ENCODE data around the gene CPNE7.

The CPNE7 gene

DNA sequence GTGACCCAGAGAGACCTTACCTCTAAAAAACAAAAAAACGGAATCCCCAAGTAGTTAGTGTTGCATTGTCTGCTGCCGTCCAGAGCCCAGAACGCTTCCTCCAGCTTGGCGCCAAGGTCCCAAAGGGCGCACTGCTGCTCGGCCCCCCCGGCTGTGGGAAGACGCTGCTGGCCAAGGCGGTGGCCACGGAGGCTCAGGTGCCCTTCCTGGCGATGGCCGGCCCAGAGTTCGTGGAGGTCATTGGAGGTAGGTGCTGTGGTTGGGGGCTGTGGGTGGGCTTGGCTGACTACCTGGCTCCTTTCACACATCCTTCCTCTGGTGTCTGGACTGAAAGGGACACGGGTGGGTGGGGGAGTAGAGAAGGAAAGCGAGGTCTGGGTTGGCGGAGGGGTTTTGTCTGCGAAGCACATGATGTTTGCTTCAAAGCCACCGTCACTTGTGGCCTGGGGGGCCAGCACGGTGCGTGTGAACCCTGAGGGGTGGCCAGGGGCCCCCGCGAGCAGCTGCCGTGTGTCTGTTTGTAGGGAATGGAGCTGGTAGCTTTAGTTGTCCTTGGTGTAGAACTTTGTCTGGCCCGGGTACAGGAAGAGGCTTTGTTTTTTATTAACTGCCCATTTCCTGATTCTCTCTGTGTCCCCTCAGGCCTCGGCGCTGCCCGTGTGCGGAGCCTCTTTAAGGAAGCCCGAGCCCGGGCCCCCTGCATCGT lies 43.6 kb upstream of the CPNE7 start:
- no peak overlapping the region for H3K27ac ChIP-seq (replicated peaks)
- TF ChIP-seq, protein P1, sequence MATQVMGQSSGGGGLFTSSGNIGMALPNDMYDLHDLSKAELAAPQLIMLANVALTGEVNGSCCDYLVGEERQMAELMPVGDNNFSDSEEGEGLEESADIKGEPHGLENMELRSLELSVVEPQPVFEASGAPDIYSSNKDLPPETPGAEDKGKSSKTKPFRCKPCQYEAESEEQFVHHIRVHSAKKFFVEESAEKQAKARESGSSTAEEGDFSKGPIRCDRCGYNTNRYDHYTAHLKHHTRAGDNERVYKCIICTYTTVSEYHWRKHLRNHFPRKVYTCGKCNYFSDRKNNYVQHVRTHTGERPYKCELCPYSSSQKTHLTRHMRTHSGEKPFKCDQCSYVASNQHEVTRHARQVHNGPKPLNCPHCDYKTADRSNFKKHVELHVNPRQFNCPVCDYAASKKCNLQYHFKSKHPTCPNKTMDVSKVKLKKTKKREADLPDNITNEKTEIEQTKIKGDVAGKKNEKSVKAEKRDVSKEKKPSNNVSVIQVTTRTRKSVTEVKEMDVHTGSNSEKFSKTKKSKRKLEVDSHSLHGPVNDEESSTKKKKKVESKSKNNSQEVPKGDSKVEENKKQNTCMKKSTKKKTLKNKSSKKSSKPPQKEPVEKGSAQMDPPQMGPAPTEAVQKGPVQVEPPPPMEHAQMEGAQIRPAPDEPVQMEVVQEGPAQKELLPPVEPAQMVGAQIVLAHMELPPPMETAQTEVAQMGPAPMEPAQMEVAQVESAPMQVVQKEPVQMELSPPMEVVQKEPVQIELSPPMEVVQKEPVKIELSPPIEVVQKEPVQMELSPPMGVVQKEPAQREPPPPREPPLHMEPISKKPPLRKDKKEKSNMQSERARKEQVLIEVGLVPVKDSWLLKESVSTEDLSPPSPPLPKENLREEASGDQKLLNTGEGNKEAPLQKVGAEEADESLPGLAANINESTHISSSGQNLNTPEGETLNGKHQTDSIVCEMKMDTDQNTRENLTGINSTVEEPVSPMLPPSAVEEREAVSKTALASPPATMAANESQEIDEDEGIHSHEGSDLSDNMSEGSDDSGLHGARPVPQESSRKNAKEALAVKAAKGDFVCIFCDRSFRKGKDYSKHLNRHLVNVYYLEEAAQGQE (IDR thresholded peaks at IDR 0.05; ENCODE audit: insufficient replicate concordance, low read depth) = no peak
- TF ChIP-seq, protein P2, sequence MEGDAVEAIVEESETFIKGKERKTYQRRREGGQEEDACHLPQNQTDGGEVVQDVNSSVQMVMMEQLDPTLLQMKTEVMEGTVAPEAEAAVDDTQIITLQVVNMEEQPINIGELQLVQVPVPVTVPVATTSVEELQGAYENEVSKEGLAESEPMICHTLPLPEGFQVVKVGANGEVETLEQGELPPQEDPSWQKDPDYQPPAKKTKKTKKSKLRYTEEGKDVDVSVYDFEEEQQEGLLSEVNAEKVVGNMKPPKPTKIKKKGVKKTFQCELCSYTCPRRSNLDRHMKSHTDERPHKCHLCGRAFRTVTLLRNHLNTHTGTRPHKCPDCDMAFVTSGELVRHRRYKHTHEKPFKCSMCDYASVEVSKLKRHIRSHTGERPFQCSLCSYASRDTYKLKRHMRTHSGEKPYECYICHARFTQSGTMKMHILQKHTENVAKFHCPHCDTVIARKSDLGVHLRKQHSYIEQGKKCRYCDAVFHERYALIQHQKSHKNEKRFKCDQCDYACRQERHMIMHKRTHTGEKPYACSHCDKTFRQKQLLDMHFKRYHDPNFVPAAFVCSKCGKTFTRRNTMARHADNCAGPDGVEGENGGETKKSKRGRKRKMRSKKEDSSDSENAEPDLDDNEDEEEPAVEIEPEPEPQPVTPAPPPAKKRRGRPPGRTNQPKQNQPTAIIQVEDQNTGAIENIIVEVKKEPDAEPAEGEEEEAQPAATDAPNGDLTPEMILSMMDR (IDR thresholded peaks at IDR 0.05; ENCODE audit: insufficient read depth, low read length) = no peak
- TF ChIP-seq GABPA (IDR thresholded peaks at IDR 0.05; ENCODE audit: low read depth) (no peak), SPI1 (IDR thresholded peaks at IDR 0.05; ENCODE audit: borderline replicate concordance, low read depth) (no peak), POLR2AphosphoS5 (IDR thresholded peaks at IDR 0.05; ENCODE audit: low read depth) (no peak)
- no peak overlapping the region for H3K4me3 ChIP-seq (replicated peaks; ENCODE audit: insufficient read depth, low read length)
- no peaks in the 10 kb centered on the region for H3K27me3 ChIP-seq (ENCODE audit: insufficient read depth, poor library complexity, severe bottlenecking)
- no peak for DNase-seq (ENCODE audit: low read depth in 1 of 2, low spot score in 1 of 2)

DNA sequence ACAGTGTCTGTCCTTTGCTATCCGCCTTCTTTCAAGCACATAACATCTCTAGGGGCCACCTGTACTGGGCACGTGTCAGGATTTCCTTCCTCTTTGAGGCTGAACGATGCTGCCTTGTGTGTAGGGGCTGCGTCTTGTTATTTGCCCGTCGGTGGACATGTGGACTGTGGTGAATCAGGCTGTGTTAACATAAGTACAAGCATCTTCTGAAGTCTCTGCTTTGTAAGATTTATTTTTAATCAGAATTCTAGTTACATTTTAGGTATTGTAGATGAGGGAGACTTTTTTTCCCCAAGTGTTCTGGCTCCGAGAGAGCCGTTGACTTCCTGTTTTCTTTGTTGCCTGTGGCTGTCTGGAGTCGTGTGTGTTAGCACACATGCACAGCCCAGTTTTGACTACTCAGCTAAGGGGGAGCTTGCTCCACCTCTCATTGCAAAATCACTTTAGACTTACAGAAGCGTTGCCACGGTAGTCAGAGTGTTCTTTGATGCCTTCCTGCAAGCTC lies 41.3 kb upstream of the CPNE7 start:
- H3K27ac ChIP-seq (replicated peaks) = peak overlapping the region; percentile 88
- TF ChIP-seq GABPA (IDR thresholded peaks at IDR 0.05; ENCODE audit: low read depth) = no peak
- peak; percentile 50; the same call in 1 of the 2 replicates for TF ChIP-seq POLR2AphosphoS5 (IDR thresholded peaks at IDR 0.05; ENCODE audit: low read depth)
- TF ChIP-seq SPI1 (IDR thresholded peaks at IDR 0.05; ENCODE audit: borderline replicate concordance, low read depth) = peak; percentile 87
- TF ChIP-seq, protein P2 (IDR thresholded peaks at IDR 0.05; ENCODE audit: insufficient read depth, low read length) = no peak
- TF ChIP-seq, protein P1 (IDR thresholded peaks at IDR 0.05; ENCODE audit: insufficient replicate concordance, low read depth) = no peak
- H3K4me3 ChIP-seq (replicated peaks; ENCODE audit: insufficient read depth, low read length) = no peak overlapping the region
- DNase-seq (ENCODE audit: low read depth in 1 of 2, low spot score in 1 of 2) = peak; percentile 70 to 91
- H3K27me3 ChIP-seq (ENCODE audit: insufficient read depth, poor library complexity, severe bottlenecking) = no peaks in the 10 kb centered on the region

DNA sequence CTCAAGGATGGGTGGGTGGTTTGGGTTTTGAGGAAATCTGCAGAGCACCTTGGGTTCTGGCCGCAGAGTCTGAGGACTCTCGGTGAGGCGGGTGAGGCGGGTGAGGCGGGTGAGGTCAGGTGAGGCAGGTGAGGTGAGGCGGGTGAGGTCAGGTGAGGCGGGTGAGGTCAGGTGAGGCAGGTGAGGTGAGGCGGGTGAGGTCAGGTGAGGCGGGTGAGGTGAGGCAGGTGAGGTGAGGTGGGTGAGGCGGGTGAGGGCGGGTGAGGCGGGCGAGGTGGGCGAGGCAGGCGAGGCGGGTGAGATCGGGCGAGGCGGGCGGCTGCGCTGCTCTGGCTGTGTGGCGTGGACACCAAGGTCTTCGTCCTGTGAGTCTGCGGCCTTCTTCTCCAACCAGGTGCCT lies 39.2 kb upstream of the CPNE7 start:
- no peak for DNase-seq (ENCODE audit: low read depth in 1 of 2, low spot score in 1 of 2)

DNA sequence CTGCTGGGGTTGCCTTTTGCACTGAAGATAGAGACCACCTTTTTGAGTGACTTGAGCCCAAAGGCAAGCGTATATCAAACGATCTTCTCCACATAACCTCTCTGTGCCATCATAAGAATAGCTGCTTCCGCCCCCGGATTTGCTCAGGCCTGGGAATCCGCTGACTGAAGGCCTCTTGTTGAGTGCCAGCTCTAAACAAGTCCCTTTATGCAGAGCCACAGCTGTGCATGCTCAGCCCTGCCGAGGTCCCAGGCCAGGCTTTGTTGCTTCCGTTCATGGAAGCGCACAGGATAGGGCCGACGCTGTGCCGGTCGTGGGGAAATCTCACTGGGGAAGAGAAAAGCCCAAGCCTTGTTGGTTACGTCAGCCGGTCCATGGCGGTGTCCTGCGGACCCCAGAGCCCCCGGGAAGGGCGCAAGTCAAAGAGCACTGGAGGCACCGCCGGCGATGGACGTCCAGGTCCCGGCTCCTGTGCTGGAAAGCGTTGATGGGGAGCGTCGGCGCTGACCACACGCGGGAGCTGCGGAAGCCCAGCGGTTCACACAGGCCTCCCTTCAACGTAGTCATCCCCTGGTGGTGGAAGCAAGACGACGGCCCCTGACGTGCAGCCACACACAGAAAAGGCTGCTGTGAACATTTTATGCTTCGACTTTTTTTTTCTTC lies 38.5 kb upstream of the CPNE7 start:
- Histone ChIP-seq H3K27me3 (ENCODE audit: insufficient read depth, poor library complexity, severe bottlenecking) (no peaks in the 10 kb centered on the region), H3K27ac (replicated peaks) (no peak overlapping the region), H3K4me3 (replicated peaks; ENCODE audit: insufficient read depth, low read length) (no peak overlapping the region)
- TF ChIP-seq POLR2AphosphoS5 (IDR thresholded peaks at IDR 0.05; ENCODE audit: low read depth) = no peak
- TF ChIP-seq, protein P2 (IDR thresholded peaks at IDR 0.05; ENCODE audit: insufficient read depth, low read length) = no peak
- TF ChIP-seq, protein P1 (IDR thresholded peaks at IDR 0.05; ENCODE audit: insufficient replicate concordance, low read depth) = no peak
- TF ChIP-seq GABPA (IDR thresholded peaks at IDR 0.05; ENCODE audit: low read depth) = no peak
- no peak for TF ChIP-seq SPI1 (IDR thresholded peaks at IDR 0.05; ENCODE audit: borderline replicate concordance, low read depth)
- DNase-seq (ENCODE audit: low read depth in 1 of 2, low spot score in 1 of 2) = no peak

More for the DNA sequence above, 39.2 kb upstream of the CPNE7 start:
- Histone ChIP-seq H3K4me3 (replicated peaks; ENCODE audit: insufficient read depth, low read length) (no peak overlapping the region), H3K27me3 (ENCODE audit: insufficient read depth, poor library complexity, severe bottlenecking) (no peaks in the 10 kb centered on the region), H3K27ac (replicated peaks) (no peak overlapping the region)
- no peak for TF ChIP-seq GABPA (IDR thresholded peaks at IDR 0.05; ENCODE audit: low read depth)
- TF ChIP-seq SPI1 (IDR thresholded peaks at IDR 0.05; ENCODE audit: borderline replicate concordance, low read depth) = no peak
